ENCODE measurements around the gene FADS3. TPM values are rescaled to one million over a fixed set of nuclear protein-coding genes. Genes with fewer than 3 reads are reported as not detected.

Gene FADS3
- total RNA-seq, 4 donors from 2014 or later = 10.9 to 27.8 (median 18.3) TPM

DNA sequence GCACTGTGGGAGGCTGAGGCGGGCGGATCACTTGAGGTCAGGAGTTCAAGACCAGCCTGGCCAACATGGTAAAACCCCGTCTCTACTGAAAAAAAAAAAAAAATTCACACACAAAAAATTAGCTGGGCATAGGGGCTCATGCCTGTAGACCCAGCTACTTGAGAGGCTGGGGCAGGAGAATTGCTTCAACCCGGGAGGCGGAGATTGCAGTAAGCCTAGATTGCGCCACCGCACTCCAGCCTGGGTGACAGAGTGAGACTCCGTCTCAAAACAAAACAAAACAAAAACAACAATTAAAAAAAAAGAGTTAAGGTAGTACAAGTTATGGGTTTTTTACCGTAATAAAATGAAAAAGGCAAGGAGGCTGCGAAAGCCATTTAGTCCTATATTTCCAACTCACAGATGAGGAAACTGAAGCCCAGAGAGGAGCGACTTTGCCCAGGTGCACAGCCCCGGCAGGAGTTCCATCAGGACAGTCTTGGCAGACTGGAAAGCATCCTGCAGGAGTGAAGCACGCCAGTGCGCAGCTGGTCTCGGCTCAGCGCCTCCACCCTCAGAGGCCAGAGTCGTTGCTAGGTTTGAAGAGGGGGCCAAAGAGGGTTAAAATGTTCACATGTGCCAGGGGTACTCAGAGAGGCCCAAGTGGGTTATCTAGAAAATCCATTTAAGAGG, 3.8 kb upstream of the FADS3 start:
- TF ChIP-seq, protein P1, sequence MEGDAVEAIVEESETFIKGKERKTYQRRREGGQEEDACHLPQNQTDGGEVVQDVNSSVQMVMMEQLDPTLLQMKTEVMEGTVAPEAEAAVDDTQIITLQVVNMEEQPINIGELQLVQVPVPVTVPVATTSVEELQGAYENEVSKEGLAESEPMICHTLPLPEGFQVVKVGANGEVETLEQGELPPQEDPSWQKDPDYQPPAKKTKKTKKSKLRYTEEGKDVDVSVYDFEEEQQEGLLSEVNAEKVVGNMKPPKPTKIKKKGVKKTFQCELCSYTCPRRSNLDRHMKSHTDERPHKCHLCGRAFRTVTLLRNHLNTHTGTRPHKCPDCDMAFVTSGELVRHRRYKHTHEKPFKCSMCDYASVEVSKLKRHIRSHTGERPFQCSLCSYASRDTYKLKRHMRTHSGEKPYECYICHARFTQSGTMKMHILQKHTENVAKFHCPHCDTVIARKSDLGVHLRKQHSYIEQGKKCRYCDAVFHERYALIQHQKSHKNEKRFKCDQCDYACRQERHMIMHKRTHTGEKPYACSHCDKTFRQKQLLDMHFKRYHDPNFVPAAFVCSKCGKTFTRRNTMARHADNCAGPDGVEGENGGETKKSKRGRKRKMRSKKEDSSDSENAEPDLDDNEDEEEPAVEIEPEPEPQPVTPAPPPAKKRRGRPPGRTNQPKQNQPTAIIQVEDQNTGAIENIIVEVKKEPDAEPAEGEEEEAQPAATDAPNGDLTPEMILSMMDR (IDR thresholded peaks at IDR 0.05) = no peak
- TF ChIP-seq POLR2A (IDR thresholded peaks at IDR 0.05) = no peak
- intact Hi-C loops (cut with DNase I; ENCODE audit: low total_unique reads) = loop anchor here (5.0 kb wide), 2 partner anchors 52 to 187 kb away; no protein-coding TSS in a partner anchor
- 78 to 86% methylated on average over 17 of the region's 17 CpGs for WGBS, 2 donors

GRCh38 chr11:61893981-61894380, 2.6 kb upstream of the FADS3 start:
- DNase-seq (ENCODE audit: low spot score in 2 of 2) = no peak

More for the DNA sequence above, 3.8 kb upstream of the FADS3 start:
- DNase-seq (ENCODE audit: low spot score in 2 of 2) = no peak
- no peak overlapping the region for H3K4me3 ChIP-seq (ENCODE audit: low read depth, poor library complexity, severe bottlenecking)

DNA sequence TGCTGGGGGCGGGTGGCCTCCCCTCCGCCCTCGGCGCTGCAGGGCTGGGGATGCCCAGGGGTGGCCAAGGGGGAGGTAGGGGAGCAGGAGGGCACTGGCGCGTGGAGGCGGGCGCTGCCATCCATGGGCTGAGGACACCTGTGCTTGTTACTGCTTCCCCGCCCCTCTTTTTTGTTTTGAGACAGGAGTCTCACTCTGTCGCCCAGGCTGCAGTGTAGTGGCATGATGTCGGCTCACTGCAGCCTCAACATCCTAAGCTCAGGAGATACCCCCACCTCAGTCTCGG, 683 bp upstream of the FADS3 start:
- intact Hi-C loops (cut with DNase I; ENCODE audit: low total_unique reads) = no loop called here
- no peak overlapping the region for H3K4me3 ChIP-seq (ENCODE audit: low read depth, poor library complexity, severe bottlenecking)
- 16 to 23% methylated on average over 12 of the region's 12 CpGs for WGBS, 2 donors
- DNase-seq (ENCODE audit: low spot score in 2 of 2) = no peak
- TF ChIP-seq, protein P1 (IDR thresholded peaks at IDR 0.05) = no peak
- no peak for TF ChIP-seq POLR2A (IDR thresholded peaks at IDR 0.05)

More at GRCh38 chr11:61893981-61894380, 2.6 kb upstream of the FADS3 start:
- no peak for TF ChIP-seq POLR2A (IDR thresholded peaks at IDR 0.05)
- TF ChIP-seq, protein P1 (IDR thresholded peaks at IDR 0.05) = no peak
- 53 to 56% methylated on average over 5 of the region's 5 CpGs for WGBS, 2 donors
- intact Hi-C loops (cut with DNase I; ENCODE audit: low total_unique reads) = no loop called here
- H3K4me3 ChIP-seq (ENCODE audit: low read depth, poor library complexity, severe bottlenecking) = no peak overlapping the region

DNA sequence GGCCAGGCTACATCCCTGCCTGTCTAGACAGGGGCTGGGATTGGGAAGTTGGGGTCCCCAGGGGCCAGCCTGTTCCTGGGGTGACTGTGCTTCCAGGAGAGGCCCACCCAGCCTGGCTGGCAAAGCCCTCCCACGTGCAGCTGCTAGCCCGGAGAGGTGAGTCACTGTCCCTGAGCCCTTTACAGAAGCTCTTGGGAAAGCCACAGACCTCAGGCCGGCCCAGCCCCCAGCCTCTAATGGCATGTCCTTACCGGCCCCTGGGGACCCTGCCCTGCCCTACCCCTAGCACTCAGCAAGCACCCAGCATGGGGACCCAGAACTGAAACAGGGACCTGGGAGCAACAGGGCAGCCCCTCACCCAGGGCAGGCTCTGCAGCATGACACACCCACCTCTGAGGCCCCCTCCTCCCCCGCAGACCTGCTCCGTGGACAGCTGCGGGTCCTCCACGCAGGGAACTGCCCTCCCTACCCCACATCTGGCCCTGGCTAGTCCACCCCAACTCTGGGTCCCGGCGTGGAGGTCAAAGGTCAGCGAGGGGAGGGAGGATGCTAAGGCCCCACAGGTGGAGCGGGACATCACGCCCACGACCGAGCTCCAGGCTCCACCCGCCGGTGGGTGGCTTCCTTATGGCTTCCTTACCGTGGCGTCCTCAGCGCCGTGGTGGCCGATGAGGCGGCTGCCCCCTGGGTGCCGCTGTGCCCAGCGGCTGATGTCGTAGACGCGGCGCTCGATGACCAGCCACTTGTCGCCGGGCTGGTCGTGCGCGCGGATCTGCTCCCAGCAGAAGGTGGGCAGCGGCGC, 615 bp downstream of the FADS3 start:
- DNase-seq (ENCODE audit: low spot score in 2 of 2) = peak; percentile 36 to 94
- WGBS, 2 donors = 2 to 4% methylated on average over 11 to 36 of the region's 38 CpGs

DNA sequence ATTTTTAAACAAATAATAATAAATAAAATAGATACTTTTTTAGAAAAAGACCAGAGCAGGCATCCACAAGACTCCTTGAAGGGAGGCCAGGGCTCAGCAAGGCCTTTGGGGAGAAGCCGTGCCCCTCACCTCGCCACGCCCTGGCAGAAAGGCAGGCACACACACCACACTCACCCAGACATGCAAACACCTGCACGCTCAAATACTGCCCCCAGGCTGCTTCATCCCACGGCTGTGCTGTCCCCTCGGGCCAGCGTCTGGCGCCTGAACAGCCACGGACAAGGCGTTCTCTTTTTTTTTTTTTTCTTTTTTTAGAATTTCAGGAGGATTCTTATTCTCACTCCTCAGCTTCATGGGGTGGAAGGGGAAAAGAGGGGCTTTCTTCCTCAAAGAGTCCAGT, 1.5 kb downstream of the FADS3 start:
- no peak for DNase-seq (ENCODE audit: low spot score in 2 of 2)
- intact Hi-C loops (cut with DNase I; ENCODE audit: low total_unique reads) = no loop called here
- no peak overlapping the region for H3K4me3 ChIP-seq (ENCODE audit: low read depth, poor library complexity, severe bottlenecking)
- 56 to 59% methylated on average over 10 of the region's 10 CpGs for WGBS, 2 donors
- TF ChIP-seq POLR2A (IDR thresholded peaks at IDR 0.05) = no peak
- TF ChIP-seq, protein P1 (IDR thresholded peaks at IDR 0.05) = no peak

More for the DNA sequence above, 615 bp downstream of the FADS3 start:
- TF ChIP-seq, protein P1 (IDR thresholded peaks at IDR 0.05) = no peak
- TF ChIP-seq POLR2A (IDR thresholded peaks at IDR 0.05) = no peak
- intact Hi-C loops (cut with DNase I; ENCODE audit: low total_unique reads) = no loop called here
- H3K4me3 ChIP-seq (ENCODE audit: low read depth, poor library complexity, severe bottlenecking) = peak overlapping the region; percentile 50
